Loucy (cell line): ENCODE data around the gene RUVBL2.

Source experiments
- CTCF ChIP-seq: fragments of 200-600 bp; sonication (generic); conservative IDR thresholded peaks from 2 replicates; pipeline ENCODE4 v1.5.1; 2014; ENCODE audit warnings: mild to moderate bottlenecking, antibody characterized with exemption, low read length
- EZH2phosphoT487 ChIP-seq: fragments of 200-600 bp; IDR thresholded peaks from 2 replicates; pipeline ENCODE4 v1.6.1; 2018; ENCODE audit warnings: antibody characterized with exemption, mild to moderate bottlenecking, moderate library complexity, borderline replicate concordance

GRCh38 chr19:48990400-48990799 is 3.3 kb upstream of the RUVBL2 start:
- TF ChIP-seq CTCF (no peak), EZH2phosphoT487 (no peak)
